Lung (tissue), 12 donors: Measurements from ENCODE around the gene ALG9. TPM values are rescaled to one million over a fixed set of nuclear protein-coding genes. Genes with fewer than 3 reads are reported as not detected.
"Not testable (repeated sequence)": the region's sequence is repeated elsewhere in the genome, so short reads cannot be mapped to it uniquely, and the experiment has no call there.

Experiments used
- ATAC-seq: fragments of 200-7000 bp; cut with Tn5 transposase; one replicate; pipeline ENCODE4 v1.9.1; 2020; ENCODE audit warnings: moderate number of reproducible peaks; ENCODE audit not compliant: insufficient read depth, low FRiP score
- DNase-seq, 3 donors: peaks; one replicate each; pipeline ENCODE4 v3.0.0-alpha.2; 2013 to 2017
- H3K27ac ChIP-seq, 2 donors: one replicate each; pipeline ENCODE4 v1.5.1; 2013; ENCODE audit warnings: mild to moderate bottlenecking in 2 of 2, moderate library complexity in 2 of 2, control low read depth in 1 of 2, inconsistent platforms in 1 of 2, low read depth in 1 of 2, low read length in 1 of 2
- H3K27me3 ChIP-seq, 3 donors: one replicate each; pipeline ENCODE4 v1.5.1; 2013; ENCODE audit warnings: low read length in 2 of 3; ENCODE audit not compliant: control insufficient read depth in 3 of 3, insufficient read depth in 3 of 3
- H3K36me3 ChIP-seq, 4 donors: one replicate each; pipeline ENCODE4 v1.5.1; 2013; ENCODE audit warnings: low read length in 4 of 4, mild to moderate bottlenecking in 1 of 4, moderate library complexity in 1 of 4; ENCODE audit not compliant: control insufficient read depth in 4 of 4, insufficient read depth in 4 of 4
- H3K4me1 ChIP-seq, 5 donors: one replicate each; pipeline ENCODE4 v1.5.1; 2013; ENCODE audit warnings: low read length in 5 of 5, mild to moderate bottlenecking in 2 of 5, moderate library complexity in 1 of 5; ENCODE audit not compliant: control insufficient read depth in 5 of 5, insufficient read depth in 5 of 5
- H3K4me3 ChIP-seq: one replicate; pipeline ENCODE4 v1.5.1; 2013; ENCODE audit warnings: mild to moderate bottlenecking, control low read depth, moderate library complexity
- H3K9ac ChIP-seq, 2 donors: one replicate each; pipeline ENCODE4 v1.5.1; 2013; ENCODE audit warnings: low read length in 2 of 2, control low read depth in 1 of 2; ENCODE audit not compliant: insufficient read depth in 1 of 2
- H3K9me3 ChIP-seq, 4 donors: one replicate each; pipeline ENCODE4 v1.5.1; 2013; ENCODE audit warnings: low read length in 3 of 4, mild to moderate bottlenecking in 1 of 4, moderate library complexity in 1 of 4; ENCODE audit not compliant: control insufficient read depth in 4 of 4, insufficient read depth in 3 of 4
- CTCF ChIP-seq: IDR thresholded peaks from 2 replicates; pipeline ENCODE4 v1.5.1; 2012; ENCODE audit warnings: mild to moderate bottlenecking; ENCODE audit errors: control extremely low read depth, extremely low read depth
- WGBS, 2 donors: extraction: QIAGEN DNeasy Blood & Tissue Kit; methylation state at CpG; one replicate each; pipeline ENCODE4 v1.1.7; 2013; 5-methylcytosine and 5-hydroxymethylcytosine counted together
- polyA plus RNA-seq, 2 donors: library from polyadenylated mRNA; stranded (reverse); fragments of 200-250 nt; gene quantifications; one replicate each; pipeline ENCODE4 v1.2.1, GENCODE V29; 2013
- total RNA-seq, 2 donors: library from RNA; depleted of rRNA in 1 of 2; stranded (reverse); fragments of >200 nt in 1 of 2; gene quantifications; one replicate each; pipeline ENCODE4 v1.2.1, GENCODE V29; 2014 to 2021
- donor health status: control.
- donor health status: control.
- donor health status: Bipolar disorder and iron deficiency.
- donor health status: healthy.
- donor health status: DM: yes; HTN: yes; CAD: no.

The ALG9 gene
- total and polyA plus RNA-seq, 4 donors, result 11.4 to 43.4 (median 25.9) TPM

GRCh38 chr11:111772535-111772934 is 98.8 kb downstream of the ALG9 start:
- no peak overlapping the region for H3K27ac ChIP-seq
- no peak overlapping the region for H3K4me3 ChIP-seq
- no peak for TF ChIP-seq CTCF
- H3K27me3 ChIP-seq, result no peaks in the 10 kb centered on the region
- no peak for DNase-seq
- WGBS, 2 donors, result 81 to 91% methylated on average over 2 of the region's 2 CpGs
- H3K4me1 ChIP-seq, result peaks cover 0 to 11% (median 3%) of the 10 kb centered on the region in 5 donors
- H3K36me3 ChIP-seq, result no peaks in the 10 kb centered on the region
- H3K9me3 ChIP-seq, result no peaks in the 10 kb centered on the region
- H3K9ac ChIP-seq, result no peak overlapping the region
- ATAC-seq, result no peak

- not testable (repeated sequence) for H3K4me3 ChIP-seq, H3K36me3 ChIP-seq, ATAC-seq, H3K9me3 ChIP-seq, H3K9ac ChIP-seq, H3K27ac ChIP-seq, H3K27me3 ChIP-seq, DNase-seq
- WGBS, 2 donors, result 94 to 98% methylated on average over 5 of the region's 5 CpGs
- peaks cover 0 to 21% (median 3%) of the 10 kb centered on the region in 5 donors for H3K4me1 ChIP-seq
These were observed 100.2 kb downstream of the ALG9 start for GRCh38 chr11:111771205-111771604.

- no peak for ATAC-seq
- no peak for DNase-seq
- Histone ChIP-seq H3K36me3 (peaks cover 0 to 3% (median 0%) of the 10 kb centered on the region in 4 donors), H3K4me1 (peaks cover 0 to 20% (median 3%) of the 10 kb centered on the region in 5 donors), H3K9me3 (no peaks in the 10 kb centered on the region), H3K27me3 (no peaks in the 10 kb centered on the region), H3K9ac (no peak overlapping the region), H3K4me3 (no peak overlapping the region), H3K27ac (no peak overlapping the region)
- WGBS, 2 donors, result 85 to 86% methylated on average over 4 of the region's 4 CpGs
- no peak for TF ChIP-seq CTCF
These were observed 100.7 kb downstream of the ALG9 start for GRCh38 chr11:111770581-111771134.

- Histone ChIP-seq H3K9me3 (no peaks in the 10 kb centered on the region), H3K9ac (peak overlapping the region; percentile 81 to 98), H3K27me3 (no peaks in the 10 kb centered on the region), H3K4me1 (peaks cover 2 to 26% (median 17%) of the 10 kb centered on the region in 5 donors), H3K27ac (peak overlapping the region; percentile 83 to 95), H3K36me3 (peaks cover 3 to 23% (median 16%) of the 10 kb centered on the region in 4 donors), H3K4me3 (peak overlapping the region; percentile 55)
- 2 to 3% methylated on average over 7 of the region's 7 CpGs for WGBS, 2 donors
- DNase-seq, result no peak
- ATAC-seq, result no peak
- no peak for TF ChIP-seq CTCF
These were observed 104.6 kb downstream of the ALG9 start for GRCh38 chr11:111766834-111767142.
